ENCODE data around the gene EYS.

GRCh38 chr6:65707126-65707826 is at the start of gene EYS:
- TF ChIP-seq CTCF (IDR thresholded peaks at IDR 0.05; ENCODE audit: low read depth, low read length, poor library complexity, severe bottlenecking) = no peak
- TF ChIP-seq EZH2phosphoT487 (IDR thresholded peaks at IDR 0.05; ENCODE audit: borderline replicate concordance, low read length) = no peak
